NCI-H128 (cell line): ENCODE measurements around the gene SIRT6.
A peak's percentile ranks its signal among the peaks of the same experiment; 100 is the strongest.
"Not testable (repeated sequence)": the region's sequence is repeated elsewhere in the genome, so short reads cannot be mapped to it uniquely, and the experiment has no call there.

ENCODE experiments used
- DNase-seq: peaks from one replicate; lab custom pipeline; 2025; ENCODE audit not compliant: unreplicated experiment; lab: John Stamatoyannopoulos, UW

SIRT6 gene

GRCh38 chr19:4200940-4201542, 18.7 kb upstream of the SIRT6 start:
- DNase-seq, result no peak

- DNase-seq, result no peak
Measured at GRCh38 chr19:4199699-4200293, 17.4 kb upstream of the SIRT6 start.

- no peak for DNase-seq
Measured at GRCh38 chr19:4198467-4199126, 16.2 kb upstream of the SIRT6 start.

- no peak for DNase-seq
Measured at GRCh38 chr19:4197625-4198466, 15.5 kb upstream of the SIRT6 start.

- DNase-seq, result no peak
Measured at GRCh38 chr19:4197228-4197624, 14.9 kb upstream of the SIRT6 start.

GRCh38 chr19:4196587-4197148, 14.3 kb upstream of the SIRT6 start:
- DNase-seq, result no peak

- DNase-seq, result no peak
Measured at GRCh38 chr19:4196009-4196408, 13.6 kb upstream of the SIRT6 start.

GRCh38 chr19:4194353-4194752, 12.0 kb upstream of the SIRT6 start:
- DNase-seq, result no peak

GRCh38 chr19:4192537-4192936, 10.2 kb upstream of the SIRT6 start:
- DNase-seq, result not testable (repeated sequence)

GRCh38 chr19:4189641-4190040, 7.3 kb upstream of the SIRT6 start:
- no peak for DNase-seq

- no peak for DNase-seq
Measured at GRCh38 chr19:4187313-4188122, 5.2 kb upstream of the SIRT6 start.

GRCh38 chr19:4186087-4186993, 4.0 kb upstream of the SIRT6 start:
- DNase-seq, result no peak

- no peak for DNase-seq
Measured at GRCh38 chr19:4185413-4186086, 3.2 kb upstream of the SIRT6 start.

- DNase-seq, result no peak
Measured at GRCh38 chr19:4184718-4185352, 2.5 kb upstream of the SIRT6 start.

- DNase-seq, result peak; percentile 21
Measured at GRCh38 chr19:4183967-4184717, 1.8 kb upstream of the SIRT6 start.

- DNase-seq, result no peak
Measured at GRCh38 chr19:4181053-4181508, 1.3 kb downstream of the SIRT6 start.

GRCh38 chr19:4178990-4179389, 3.4 kb downstream of the SIRT6 start:
- no peak for DNase-seq

GRCh38 chr19:4177146-4177545, 5.2 kb downstream of the SIRT6 start:
- DNase-seq, result no peak
